ENCODE measurements around the gene PTPRN2.

- TF ChIP-seq EP300 (IDR thresholded peaks at IDR 0.05), result no peak
- no peak for TF ChIP-seq POLR2A (IDR thresholded peaks at IDR 0.05)
- TF ChIP-seq CTCF (IDR thresholded peaks at IDR 0.05), result no peak
- no peak for TF ChIP-seq POLR2AphosphoS5 (IDR thresholded peaks at IDR 0.05)
Observed at GRCh38 chr7:158074896-158075632, 512.6 kb downstream of the PTPRN2 start.
